DOHH2 (cell line): ENCODE results near the gene SIGLEC11.

Source experiments
- CTCF ChIP-seq: fragments of 200-600 bp; sonication (generic); IDR thresholded peaks from one replicate; pipeline ENCODE4 v1.5.1; 2014; ENCODE audit warnings: antibody characterized with exemption, mild to moderate bottlenecking, low read depth, low read length; ENCODE audit not compliant: poor library complexity, severe bottlenecking
- EZH2phosphoT487 ChIP-seq: fragments of 200-600 bp; sonication (generic); IDR thresholded peaks from 2 replicates; pipeline ENCODE4 v1.6.1; 2017; ENCODE audit warnings: borderline replicate concordance, mild to moderate bottlenecking, antibody characterized with exemption, low read length, moderate library complexity, mixed read lengths

GRCh38 chr19:49988007-49988406, 27.0 kb upstream of the SIGLEC11 start:
- TF ChIP-seq CTCF (no peak), EZH2phosphoT487 (no peak)
